GM18508 (cell line): ENCODE measurements around the gene CD70.
"Not testable (repeated sequence)": the region's sequence is repeated elsewhere in the genome, so short reads cannot be mapped to it uniquely, and the experiment has no call there.

Experiments
- ATAC-seq: cut with Tn5 transposase; IDR thresholded peaks from one replicate; pipeline ENCODE4 v1.9.1; 2021; ENCODE audit warnings: moderate number of reproducible peaks; ENCODE audit not compliant: insufficient read depth, unreplicated experiment

CD70 gene

DNA sequence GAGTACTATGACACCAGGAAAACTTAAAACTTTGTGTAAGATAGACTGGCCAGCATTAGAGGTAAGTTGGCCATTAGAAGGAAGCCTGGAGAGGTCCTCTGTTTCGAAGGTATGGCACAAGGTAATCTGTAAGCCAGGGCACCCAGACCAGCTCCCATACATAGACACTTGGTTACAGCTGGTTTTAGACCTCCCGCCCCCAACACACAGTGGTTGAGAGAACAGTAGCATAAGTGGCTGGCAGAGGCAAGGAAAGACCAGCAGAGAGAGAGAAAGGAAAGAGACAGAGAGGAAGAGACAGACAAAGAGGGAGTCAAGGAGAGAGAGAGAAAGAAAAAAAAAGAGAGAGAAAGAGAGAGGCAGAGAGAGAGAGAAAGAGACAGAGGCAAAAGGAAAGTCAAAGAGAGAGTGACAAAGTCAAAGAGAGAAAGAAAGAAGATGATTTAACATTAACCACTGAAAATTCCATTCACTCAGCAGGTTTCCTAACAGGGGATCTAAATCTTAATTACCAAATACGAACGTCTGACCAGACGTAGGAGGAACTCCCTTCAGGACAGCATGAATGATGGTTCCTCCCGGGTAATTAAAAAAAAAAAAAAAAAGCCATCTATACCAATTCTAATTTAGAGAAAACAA lies 7.4 kb upstream of the CD70 start:
- ATAC-seq: not testable (repeated sequence)

DNA sequence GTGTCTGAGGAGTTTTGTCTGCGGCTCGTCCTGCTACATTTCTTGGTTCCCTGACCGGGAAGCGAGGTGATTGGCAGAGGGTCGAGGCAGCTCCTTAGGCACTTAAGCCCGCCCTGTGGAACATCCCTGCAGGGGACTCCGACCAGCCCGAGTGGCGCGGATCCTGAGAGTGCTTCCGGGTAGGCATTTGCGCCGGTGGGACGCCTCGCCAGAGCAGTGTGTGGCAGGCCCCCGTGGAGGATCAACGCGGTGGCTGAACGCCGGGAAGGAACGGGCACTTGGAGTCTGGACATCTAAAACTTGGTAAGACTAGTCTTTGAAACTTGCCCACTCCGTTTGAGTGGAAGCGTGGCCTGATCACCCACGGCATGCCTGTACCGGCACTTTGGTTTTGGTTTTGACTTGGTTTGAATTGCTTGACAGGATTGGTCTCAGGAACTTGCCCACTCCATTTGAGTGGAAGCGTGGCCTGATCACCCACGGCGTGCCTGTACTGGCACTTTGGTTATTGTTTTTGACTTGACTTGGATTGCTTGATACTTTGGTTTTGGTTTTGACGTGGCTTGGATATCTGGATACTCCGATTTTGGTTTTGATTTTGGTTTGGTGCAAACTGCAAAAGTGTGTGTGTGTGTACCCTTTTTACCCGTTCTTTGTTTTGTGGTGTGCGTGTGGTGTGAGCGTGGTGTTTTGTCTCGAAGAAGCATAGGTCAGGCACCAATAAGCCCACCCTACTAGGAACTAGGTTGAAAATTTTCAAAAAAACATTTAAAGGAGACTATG lies 6.7 kb upstream of the CD70 start:
- not testable (repeated sequence) for ATAC-seq

DNA sequence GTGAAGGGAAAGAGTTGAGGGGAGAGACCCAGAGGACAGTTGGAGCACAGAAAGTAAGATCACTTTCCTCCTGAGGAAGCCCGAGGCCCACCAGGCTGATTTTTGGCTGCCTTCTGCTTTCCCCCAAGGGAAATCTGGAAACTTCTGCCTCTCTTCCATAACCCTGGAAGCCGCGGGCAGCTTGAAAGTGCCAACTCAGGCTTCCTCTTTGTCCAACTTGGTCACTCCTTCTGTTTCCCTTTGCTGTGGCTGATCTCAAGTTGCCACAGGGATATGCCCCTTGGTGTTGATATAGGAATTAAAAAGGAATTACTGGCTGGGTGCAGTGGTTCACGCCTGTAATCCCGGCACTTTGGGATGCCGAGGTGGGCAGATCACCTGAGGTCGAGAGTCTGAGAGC lies 5.7 kb upstream of the CD70 start:
- no peak for ATAC-seq

DNA sequence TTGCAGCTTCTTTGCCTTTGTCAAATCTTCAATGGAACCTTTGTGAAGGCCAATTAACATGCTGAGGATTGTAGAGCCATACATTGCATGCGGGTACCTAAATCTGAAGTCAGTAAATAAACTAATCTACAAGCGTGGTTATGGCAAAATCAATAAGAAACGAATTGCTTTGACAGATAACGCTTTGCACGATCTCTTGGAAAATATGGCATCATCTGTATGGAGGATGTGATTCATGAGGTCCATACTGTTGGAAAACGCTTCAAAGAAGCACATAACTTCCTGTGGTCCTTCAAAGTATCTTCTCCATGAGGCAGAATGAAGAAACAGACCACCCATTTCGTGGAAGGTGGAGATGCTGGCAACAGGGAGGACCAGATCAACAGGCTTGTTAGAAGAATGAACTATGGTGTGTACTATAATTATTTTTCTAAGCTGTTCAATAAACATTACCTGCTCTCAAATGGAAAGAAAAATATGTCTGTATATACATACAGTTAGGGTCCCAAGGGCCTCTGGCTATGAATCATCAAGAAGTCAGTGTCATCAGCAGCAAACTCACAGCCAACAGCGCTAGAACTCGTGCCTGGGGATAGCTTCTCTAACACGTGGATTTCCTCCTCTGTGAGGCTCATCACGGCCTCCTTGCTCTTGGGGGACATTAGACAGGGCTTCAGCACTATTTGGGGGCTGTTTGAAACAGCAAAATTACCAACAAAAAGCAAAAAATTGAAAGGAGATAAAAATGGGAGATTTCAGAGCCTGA lies 2.9 kb upstream of the CD70 start:
- ATAC-seq: no peak

DNA sequence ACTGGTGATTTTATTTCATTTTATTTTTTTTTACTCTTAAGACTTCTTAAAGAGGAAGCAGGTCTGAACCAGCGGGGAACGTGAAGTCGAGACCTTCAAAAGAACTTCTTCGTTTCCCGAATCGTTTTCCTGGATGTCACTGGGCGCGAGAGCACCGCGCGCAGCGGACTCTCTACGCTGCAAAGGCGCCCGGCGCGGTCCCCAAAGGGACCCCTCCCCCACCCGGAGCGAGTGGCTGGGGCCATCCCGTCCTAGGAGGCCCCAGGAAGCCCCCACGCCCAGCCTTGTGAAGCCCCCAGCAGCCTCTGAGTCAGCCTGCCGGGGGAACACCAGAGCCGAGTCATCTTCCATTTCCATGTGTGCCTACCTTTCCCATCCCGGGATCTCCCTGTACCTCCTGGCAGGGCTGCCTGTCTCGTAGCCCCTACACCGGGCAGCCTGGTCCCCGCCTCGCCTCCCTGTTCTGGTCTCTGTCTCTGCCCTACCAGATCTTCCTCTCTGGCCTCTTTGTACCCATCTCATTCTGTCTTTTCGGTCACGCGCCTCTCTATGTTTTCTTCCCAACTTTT lies 608 bp downstream of the CD70 start:
- ATAC-seq: no peak

DNA sequence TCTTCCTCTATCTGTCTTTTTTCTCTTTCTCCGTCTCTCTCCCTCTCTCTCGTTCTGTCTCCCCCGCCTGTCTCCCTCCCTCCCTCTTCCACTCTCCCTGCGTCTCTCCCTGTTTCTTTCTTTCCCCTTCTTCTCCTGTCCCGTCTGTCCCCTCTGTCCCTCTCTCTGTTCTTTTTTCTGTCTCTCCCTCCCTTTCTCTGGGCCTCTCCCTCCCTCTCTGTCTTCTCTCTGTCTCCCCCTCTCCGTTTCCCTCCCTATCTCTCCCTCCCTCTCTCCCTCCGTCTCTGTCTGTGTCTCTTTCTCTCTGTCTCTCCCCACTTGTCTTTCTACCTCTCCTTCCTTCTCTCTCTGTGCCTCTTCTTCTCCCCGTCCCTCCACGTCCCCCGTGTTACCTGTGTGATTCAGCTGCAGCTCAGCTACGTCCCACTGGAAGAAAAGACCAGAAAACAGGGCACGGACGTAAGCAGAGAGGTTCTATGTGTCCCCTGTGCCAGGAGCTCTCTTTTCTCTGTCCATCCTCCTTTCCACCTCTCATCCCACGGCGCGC lies 1.2 kb downstream of the CD70 start:
- no peak for ATAC-seq

DNA sequence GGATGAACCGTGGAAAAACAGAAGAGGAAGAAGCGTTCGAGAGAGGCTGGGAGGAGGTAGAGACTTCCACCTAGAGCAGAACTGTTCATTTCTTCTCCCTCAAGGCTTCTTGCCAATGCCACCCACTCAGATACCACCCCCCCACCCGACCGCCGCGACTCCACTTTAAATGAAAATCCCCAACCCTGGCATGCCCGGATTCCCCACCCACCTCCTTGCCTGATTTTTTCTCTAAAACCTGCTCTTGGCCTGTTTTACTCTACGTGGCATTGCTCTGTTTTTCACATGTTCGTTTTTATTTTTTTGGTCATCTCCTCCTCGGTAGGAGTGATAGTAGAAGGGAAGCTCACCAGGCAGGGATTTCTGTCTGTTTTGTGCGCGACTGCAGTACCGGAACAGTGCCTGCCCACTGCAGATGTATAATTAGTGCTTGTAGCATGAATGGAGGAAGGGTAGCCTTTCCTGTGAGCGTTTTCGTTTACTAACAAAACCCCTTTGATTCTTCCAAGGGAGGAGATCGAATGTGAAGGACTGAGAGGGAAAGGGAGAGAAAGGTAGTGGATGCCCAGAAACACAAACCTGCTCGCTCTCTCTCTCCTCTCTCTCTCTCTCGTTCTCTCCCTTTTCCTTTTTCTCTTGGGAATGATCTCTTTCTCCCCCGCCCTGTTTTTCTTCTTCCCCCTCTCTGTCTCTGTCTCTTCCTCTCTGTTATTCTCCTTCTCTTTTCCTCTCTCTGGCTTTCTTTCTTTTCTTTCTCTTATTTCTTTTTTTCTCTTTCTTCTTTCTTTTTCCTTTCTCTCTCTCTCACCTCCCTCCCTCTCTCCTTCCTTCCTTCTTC lies 2.2 kb downstream of the CD70 start:
- no peak for ATAC-seq

DNA sequence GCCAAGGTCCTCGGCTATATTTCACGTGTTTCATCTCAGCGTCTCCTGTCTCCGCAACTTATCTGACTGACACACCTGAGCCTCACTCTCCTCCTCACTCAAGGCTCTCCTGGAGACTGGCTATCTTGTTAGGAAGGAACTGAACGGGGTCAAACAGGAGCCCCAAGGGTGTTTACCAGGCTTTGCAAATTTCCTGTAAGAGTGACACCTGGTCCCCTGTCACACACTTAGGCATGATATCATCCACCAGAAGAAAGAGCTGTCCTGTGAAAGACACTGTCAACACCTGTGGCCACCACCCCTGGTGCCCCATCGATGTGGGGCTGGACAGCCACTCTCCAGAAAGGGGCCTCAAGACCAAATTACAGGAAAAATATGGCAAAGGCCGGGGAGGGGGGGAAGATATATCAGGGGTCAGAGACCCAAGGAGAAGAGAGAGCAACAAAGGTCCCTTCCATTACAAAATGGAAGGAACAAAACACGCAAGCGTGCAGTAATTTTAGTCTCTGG lies 2.9 kb downstream of the CD70 start:
- no peak for ATAC-seq

DNA sequence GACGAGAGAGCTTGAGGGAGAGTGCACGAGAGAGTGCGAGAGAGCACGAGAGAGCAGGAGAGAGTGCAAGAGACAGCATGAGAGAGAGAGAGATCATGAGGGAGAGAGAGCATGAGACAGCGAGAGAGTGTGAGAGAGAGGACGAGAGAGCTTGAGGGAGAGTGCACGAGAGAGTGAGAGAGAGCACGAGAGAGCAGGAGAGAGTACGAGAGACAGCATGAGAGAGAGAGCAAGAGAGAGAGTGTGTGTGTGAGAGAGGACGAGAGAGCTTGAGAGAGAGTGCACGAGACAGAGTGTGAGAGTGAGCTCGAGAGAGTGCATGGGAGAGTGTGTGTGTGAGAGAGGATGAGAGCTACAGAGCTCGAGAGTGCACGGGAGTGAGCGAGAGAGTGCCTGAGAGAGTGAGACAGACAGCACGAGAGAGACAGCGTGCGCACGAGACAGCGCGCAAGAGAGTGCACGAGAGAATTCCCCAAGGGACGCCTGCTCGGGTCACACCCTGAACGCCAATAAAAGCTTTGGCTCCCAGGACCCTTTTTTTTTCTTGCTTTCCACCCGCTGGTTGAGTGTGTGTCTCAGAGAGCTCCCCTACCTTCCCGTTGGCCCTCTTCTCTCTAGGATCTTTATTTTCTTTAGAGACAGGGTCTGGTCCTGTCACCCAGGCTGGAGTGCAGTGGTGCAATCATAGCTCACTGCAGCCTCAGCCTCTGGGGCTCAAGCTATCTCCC lies 3.7 kb downstream of the CD70 start:
- ATAC-seq: no peak

DNA sequence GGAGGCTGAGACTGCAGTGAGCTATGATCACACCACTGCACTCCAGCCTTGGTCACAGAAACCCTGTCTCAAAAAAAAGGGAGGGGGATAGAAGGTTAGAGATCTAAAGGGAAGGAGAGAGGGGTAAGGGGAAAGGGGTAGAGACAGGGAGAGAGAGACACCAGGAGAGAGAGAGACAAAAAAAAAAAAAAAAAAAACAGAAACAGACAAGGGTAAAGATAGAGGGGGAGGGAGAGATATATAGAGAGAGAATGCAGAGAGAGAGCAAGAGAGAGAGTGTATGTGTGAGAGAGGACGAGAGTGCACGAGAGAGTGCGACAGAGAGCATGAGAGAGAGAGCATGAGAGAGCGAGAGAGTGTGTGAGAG lies 4.2 kb downstream of the CD70 start:
- no peak for ATAC-seq

DNA sequence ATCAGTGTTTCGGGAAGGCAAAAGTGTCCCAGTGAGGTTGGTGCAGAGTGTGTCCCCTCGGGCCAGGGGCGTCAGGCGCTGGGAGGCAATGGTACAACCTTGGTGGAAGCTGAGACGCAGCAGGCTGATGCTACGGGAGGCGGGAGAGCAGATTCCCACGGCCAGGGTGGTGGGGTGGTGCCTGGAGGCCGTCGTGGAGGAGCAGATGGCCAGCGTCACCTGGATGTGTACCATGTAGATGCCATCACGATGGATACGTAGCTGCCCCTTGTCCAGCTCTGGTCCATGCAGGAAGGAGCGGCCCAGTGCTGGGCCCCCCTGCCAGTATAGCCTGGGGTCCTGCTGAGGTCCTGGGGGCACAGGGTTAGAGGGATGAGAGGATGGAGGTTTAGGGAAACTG lies 4.9 kb downstream of the CD70 start:
- no peak for ATAC-seq

DNA sequence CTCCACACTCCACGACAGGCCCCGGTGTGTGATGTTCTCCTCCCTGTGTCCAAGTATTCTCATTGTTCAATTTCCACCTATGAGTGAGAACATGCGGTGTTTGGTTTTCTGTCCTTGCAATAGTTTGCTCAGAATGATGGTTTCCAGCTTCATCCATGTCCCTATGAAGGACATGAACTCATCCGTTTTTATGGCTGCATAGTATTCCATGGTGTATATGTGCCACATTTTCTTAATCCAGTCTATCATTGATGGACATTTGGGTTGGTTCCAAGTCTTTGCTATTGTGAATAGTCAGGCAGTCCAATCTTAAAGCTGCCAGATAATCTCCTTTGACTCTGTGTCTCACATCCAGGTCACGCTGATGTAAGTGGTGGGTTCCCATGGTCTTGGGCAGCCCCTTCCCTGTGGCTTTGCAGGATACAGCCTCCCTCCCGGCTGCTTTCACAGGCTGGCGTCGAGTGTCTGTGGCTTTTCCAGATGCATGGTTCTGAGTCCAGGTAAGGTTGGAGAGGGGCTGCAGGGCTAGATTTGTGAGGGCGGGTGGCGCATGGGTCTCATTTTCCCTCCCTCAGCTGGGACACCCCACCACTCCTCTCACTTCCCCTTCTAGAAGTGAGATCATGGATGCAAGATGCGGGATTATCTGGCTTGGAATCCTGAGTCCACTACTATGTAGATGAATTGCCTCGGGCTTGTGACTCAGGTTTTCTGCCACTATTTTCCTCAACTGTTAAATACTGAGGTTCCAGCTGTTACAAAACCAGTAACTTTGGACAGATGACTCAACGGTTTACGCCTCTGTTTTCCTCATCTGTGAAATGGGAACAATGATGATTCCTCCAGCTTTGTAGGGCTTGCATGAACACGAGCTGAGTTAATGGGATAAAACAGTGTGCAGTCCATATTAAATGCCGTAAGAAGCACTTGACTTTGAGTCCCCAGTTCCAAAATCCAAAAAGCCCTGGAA lies 8.2 kb downstream of the CD70 start:
- ATAC-seq: not testable (repeated sequence)

DNA sequence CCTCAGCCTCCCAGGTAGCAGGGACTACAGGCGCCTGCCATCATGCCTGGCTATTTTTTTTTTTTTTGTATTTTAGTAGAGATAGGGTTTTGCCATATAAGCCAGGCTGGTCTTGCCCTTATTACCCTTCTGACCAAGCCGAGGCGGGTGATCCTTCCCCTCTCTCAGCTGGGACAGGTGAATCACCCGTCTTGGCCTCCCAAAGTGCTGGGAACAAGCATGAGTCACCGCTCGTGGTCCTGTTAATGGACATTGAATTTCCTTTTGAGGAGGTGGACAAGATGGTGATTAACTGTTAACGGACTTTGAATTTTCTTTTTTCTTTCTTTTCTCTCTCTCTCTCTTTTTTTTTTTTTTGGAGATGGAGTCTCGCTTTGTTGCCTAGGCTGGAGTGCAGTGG lies 10.6 kb downstream of the CD70 start:
- no peak for ATAC-seq

DNA sequence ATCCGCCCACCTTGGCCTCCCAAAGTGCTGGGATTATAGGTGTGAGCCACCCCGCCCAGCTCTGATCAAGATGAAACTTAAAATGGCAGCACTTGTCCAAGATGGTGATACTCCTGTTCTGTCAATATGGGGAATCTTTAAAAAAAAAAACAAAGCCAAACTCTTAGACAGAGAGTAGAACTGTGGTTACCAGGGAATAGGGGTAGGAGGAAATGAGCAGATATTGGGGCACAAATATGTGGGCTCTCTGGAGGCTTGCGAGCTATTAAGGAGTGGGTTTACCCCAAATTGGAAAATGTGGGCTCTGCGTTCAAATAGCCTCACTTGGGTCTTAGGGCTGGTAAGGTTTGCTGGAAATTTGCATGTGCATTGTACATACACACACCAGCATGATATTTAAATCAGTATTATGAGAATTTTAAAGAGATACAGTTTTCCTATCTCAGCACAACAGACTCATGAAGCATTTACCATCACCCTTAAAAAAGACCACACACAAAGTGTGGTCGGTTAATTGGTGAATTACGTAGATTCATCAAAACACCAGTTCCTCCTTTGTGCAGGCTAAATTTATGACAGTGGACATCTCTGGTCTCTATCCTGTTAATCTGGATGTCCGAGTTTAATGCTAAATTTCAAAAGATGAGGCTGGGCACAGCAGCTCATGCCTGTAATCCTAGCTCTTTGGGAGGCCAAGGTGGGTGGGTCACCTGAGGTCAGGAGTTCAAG lies 11.3 kb downstream of the CD70 start:
- ATAC-seq: no peak

DNA sequence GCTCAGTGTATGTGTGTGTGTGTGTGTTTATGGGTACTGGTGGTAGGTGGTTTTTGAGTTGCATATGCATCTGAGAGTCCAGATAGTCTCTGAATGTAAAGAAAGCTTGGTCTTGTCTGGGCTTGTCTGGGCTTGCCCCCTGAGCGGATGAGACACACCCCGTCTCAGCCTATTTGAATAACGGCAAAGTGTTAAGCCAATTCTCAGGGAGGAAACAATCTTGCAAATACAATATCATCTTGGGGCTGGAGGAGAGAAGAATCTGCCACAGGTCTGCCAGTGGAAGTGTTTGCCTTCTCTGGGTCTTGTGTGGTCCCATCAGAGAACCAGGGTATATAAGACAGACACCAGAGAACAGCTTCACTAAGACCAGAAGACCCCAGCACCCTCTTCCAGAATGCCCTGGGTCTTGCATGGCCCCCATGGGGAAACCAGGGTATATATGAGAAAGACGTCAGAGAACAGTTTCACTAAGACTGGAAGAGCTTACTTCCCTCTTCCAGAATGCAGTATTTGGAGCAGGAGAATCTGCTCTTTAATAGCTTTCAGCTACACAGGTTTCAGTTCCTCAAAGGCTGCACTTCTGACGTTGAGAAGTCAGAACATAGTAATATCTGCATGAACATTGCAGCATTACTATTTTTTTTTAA lies 13.3 kb downstream of the CD70 start:
- ATAC-seq: no peak

DNA sequence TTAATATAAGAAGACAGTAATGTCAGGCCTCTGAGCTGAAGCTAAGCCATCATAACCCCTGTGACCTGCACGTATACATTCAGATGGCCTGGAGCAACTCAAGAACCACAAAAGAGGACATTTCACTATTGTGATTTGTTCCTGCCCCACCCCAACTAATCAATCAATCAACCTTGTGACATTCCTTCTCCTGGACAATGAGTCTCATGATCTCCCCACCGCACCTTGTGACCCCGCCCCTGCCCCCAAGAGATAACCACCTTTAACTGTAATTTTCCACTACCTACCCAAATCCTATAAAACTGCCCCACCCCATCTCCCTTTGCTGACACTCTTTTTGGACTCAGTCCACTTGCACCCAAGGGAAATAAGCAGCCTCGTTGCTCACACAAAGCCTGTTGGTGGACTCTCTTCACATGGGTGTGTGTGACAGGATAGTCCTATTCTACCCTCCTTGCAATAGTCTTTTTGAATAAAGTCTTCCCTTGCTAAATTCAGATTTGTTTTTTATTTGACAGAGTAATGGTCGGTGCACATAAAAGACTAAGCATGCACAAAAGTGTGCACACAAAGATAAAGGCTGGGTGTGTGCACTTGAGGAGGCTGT lies 14.0 kb downstream of the CD70 start:
- no peak for ATAC-seq
